RCC 7860 (cell line): ENCODE measurements around the gene ACAA2.

Experiments used
- DNase-seq: peaks from one replicate; pipeline ENCODE4 v3.0.0-alpha.2; 2015; ENCODE audit warnings: low spot score
- FAIRE-seq: peaks from 2 replicates; lab custom pipeline; 2012; peaks lifted over from hg19 to GRCh38; lab: Jason Lieb, UNC

Gene ACAA2

DNA sequence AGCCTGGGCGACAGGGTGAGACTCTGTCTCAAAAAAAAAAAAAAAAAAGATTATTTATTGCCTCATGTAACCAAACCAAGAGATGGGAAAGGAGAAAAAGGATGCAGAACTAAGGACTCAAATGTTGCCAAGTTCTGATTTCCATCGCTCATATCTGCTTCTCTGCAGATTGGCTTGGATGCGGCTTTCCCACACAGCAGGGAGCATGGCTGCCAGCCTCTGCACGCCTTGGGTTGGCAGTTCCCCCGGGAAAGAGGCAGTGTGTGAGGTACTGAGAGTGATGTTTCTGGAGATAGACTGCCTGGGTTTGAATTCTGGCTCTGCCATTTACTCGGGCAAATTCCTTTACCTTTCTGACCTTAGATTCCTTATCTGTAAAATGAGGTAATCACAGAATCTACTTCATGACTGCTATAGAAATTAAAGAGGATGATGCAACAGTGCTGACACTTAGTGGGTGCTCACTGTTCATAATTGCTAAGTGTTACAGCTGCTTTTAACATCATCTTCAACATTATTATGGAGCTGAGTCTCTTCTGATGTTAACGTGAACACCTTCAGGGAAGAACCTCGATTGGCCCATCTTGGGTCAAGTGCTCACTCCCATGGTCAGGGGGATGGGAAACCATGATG lies 68.8 kb downstream of the ACAA2 start:
- FAIRE-seq, result no peak
- no peak for DNase-seq

DNA sequence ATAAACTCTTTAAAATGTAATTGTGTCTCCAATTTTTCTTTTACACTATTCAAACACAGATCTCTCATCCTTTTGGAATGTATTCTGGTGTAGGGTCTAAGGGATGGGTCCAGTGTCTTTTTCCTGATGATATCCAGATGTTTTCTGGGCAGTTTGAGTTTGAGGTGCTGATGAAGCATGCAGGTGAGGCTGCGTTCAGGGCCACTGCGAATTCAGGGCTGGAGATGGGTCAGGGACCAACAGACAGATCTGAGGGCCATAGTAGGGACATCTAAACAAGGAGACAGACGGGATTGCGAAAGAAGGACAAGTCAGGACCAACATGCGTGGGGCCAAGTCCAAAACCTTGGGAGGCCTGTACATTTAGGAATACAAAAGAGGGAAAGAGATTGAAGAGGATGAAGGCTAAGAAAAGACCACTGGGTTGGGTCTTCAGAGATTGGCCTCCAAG lies 70.2 kb downstream of the ACAA2 start:
- FAIRE-seq (no peak), DNase-seq (no peak)

DNA sequence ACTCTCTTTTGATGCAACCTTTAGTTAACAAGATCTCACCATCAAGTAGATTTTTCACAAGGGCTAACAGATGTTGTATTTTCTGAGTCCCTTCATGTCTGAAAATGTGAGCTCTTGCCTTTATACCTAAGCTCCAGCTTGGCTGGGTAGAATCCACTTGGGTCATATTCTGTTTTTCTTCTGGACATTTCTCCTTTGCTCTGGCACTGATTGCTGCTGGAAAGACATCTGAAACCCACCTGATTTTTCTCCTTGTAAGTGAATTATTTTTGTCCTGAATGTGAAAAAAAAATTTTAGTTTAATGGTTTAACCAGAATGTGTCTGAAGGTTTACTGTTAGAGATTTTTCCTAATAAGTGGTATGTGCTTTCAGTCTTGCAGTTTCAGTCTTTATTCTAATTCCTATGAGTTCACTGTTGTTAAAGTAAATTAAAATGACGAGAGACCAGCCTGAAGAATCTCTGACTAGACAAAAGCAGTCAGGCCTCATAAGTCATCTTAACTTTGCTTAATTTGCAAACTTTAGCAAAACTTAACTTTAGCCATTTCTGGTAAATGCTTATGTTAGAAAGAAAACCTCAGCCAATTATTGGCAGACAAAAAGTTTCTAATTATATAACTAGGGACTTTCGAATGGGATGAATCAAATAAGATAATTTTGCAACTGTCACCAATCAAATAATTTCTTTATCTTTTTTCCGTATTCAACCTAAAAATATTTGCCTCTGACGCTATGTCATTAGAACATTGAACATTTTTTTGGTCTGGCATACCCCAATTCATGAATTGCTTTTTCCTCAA lies 70.8 kb downstream of the ACAA2 start:
- DNase-seq (no peak), FAIRE-seq (no peak)

DNA sequence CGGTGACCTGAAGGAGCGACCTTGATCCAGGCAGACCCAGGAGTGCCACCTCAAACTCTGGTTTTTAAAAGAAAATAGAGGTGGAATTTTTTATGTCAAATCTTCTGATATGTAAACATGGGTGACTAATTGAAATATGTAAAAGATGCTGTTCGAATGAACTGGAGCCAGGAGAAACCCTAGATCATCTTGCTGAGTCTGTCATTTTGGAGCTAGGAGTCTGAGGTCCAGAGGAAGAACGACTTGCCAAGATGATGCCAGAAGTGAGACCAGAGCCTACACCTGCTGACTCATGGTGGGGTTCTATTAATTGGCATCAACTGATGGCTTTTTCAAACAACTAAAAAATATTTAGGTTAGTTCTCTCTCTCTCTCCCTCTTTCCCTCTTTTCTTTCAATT lies 74.1 kb downstream of the ACAA2 start:
- FAIRE-seq (no peak), DNase-seq (no peak)

DNA sequence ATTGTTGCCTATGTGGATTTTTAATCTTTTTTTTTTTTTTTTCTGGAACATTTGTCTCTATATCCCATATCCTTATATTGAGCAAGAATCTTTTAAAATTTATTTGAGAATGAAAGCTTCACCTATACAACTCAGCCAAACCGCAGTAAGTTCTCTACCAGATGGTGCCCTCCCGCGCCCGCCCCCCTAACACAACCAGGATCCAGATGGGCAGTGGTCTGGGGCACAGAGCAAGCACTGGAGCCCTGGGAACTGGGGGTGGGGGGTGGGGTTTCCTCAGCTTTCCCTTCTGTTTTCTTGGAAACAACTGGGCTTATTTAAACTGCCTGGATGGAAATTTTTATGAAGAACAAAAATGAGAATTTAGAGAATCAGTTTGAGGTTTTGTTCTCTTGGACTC lies 74.6 kb downstream of the ACAA2 start:
- no peak for FAIRE-seq

DNA sequence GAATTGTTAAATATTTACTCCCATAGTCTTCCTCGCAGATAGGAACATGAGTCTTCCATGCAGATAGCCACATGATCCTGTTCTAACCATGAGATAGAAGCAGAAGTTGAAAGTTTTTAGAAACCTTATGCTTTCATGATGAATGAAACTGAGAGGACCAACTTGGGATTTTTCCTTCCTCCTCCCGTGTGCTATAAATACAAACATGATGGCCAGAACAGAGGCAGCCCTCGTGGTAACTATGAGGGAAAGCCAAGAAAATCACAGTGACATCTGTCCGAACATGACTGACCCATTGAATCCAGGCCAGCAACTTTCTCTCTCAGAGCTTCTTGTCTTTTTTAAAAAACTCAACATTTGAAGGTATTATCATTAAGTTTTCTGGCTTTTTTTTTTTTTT lies 78.5 kb downstream of the ACAA2 start:
- no peak for DNase-seq
- no peak for FAIRE-seq

More for the DNA sequence above, 74.6 kb downstream of the ACAA2 start:
- no peak for DNase-seq

DNA sequence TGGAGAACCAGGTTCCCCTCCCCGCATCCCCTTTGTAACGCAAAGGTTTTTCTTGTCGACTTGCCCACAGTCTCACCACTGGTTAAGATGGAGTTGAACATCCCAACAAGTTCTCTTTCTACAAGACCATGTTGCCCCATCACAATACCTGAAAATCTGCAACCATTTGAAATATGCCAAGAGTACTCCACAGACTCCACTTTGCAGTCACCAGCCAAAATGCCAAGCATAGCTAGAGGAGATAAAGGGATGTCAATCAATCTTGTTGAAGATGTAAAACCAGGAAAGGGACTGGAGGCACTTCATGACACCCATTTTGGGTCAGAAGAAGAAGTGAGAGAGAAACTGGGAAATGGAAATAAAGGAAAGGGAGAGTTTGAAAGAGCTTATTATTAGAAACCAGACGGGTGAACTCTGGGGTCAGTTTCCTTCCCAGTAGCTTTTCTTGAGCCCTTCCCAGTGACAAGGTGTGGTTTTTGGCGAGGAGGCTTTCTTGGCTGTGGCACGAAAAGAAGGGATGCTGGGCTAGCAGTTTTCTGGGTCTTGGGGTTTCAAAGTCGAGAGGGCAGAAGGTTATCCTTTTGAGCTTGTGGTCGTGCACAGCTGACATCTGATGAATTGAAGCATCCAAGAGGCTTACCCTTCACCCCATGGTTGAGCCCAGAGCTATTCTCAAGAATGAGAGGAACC lies 79.3 kb downstream of the ACAA2 start:
- FAIRE-seq, result no peak

DNA sequence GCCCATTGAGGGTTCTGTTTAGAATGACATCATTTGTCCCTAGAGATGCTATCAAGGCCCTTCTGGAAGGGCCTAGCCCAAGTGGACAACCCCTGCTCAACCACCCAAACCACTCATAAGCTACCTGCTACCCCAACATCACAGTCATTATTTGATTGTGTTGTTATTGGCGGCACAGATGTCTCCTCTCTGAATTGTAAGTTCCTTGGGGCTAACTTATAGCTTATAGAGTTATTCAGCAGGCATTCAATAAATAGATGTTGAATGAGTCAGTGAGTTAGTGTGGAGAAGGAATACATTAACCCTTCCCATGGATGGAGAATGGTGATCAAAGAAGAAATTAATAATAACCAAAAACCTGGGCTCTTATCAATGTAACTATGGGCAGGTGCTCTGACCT lies 80.0 kb downstream of the ACAA2 start:
- DNase-seq (no peak), FAIRE-seq (no peak)

More for the DNA sequence above, 79.3 kb downstream of the ACAA2 start:
- DNase-seq, result no peak
